Measurements from ENCODE around the gene ALDH3A2.

DNA sequence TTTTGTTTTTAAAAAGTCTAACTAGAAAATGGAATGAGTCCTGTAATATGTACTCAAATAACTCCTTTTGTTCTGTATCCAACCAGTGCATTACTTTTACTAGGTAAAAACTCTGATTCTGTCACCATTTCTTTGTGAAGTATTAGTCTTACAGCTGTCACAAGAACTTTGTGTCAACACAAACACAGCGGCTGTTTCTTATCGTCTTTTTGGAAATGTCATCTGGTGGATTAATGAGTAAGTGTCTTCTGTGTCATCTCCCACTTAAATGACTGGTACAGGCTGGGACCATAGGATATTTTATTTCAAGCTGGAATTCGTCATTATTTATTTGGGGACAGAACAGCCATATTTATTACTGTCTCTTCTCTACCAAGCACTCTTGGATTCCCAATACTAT is 19.1 kb upstream of the ALDH3A2 start:
- TF ChIP-seq ZFP3 (CRISPR knock-in tag; IDR thresholded peaks at IDR 0.05) (no peak), POU6F1 (CRISPR knock-in tag; IDR thresholded peaks at IDR 0.05; ENCODE audit: borderline replicate concordance, low read depth) (no peak)

All from SK-N-SH treated with all-trans-retinoic acid at 6 μM for 48 hours (cell line).